ENCODE results near the gene PNPT1.

DNA sequence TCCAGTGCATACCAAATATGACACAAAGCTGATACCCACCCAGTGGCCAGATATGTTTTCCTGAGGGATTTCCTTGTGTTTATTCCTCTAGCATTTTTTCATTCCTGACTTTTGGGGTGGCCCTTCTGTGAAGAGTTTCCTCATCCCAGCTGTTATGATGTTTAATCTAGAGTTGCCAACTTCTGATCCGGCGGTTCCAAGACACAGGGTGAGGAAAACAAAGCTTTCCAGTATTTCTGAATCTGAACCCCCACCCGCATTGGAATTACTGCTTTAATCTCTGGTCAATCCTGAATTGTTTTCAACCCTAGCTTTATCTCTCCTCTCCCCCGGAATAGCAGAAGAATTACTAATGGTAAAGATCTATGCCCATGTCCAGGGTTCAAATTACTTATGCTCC lies 39.2 kb upstream of the PNPT1 start:
- TF ChIP-seq, protein P1, sequence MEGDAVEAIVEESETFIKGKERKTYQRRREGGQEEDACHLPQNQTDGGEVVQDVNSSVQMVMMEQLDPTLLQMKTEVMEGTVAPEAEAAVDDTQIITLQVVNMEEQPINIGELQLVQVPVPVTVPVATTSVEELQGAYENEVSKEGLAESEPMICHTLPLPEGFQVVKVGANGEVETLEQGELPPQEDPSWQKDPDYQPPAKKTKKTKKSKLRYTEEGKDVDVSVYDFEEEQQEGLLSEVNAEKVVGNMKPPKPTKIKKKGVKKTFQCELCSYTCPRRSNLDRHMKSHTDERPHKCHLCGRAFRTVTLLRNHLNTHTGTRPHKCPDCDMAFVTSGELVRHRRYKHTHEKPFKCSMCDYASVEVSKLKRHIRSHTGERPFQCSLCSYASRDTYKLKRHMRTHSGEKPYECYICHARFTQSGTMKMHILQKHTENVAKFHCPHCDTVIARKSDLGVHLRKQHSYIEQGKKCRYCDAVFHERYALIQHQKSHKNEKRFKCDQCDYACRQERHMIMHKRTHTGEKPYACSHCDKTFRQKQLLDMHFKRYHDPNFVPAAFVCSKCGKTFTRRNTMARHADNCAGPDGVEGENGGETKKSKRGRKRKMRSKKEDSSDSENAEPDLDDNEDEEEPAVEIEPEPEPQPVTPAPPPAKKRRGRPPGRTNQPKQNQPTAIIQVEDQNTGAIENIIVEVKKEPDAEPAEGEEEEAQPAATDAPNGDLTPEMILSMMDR (IDR thresholded peaks at IDR 0.05; ENCODE audit: low read depth, low read length, poor library complexity, severe bottlenecking), result no peak
- no peak for TF ChIP-seq EZH2phosphoT487 (IDR thresholded peaks at IDR 0.05; ENCODE audit: borderline replicate concordance, low read length)

Data from DOHH2 (cell line).